ENCODE measurements around the gene MLST8.

MLST8 gene, protein sequence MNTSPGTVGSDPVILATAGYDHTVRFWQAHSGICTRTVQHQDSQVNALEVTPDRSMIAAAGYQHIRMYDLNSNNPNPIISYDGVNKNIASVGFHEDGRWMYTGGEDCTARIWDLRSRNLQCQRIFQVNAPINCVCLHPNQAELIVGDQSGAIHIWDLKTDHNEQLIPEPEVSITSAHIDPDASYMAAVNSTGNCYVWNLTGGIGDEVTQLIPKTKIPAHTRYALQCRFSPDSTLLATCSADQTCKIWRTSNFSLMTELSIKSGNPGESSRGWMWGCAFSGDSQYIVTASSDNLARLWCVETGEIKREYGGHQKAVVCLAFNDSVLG

DNA sequence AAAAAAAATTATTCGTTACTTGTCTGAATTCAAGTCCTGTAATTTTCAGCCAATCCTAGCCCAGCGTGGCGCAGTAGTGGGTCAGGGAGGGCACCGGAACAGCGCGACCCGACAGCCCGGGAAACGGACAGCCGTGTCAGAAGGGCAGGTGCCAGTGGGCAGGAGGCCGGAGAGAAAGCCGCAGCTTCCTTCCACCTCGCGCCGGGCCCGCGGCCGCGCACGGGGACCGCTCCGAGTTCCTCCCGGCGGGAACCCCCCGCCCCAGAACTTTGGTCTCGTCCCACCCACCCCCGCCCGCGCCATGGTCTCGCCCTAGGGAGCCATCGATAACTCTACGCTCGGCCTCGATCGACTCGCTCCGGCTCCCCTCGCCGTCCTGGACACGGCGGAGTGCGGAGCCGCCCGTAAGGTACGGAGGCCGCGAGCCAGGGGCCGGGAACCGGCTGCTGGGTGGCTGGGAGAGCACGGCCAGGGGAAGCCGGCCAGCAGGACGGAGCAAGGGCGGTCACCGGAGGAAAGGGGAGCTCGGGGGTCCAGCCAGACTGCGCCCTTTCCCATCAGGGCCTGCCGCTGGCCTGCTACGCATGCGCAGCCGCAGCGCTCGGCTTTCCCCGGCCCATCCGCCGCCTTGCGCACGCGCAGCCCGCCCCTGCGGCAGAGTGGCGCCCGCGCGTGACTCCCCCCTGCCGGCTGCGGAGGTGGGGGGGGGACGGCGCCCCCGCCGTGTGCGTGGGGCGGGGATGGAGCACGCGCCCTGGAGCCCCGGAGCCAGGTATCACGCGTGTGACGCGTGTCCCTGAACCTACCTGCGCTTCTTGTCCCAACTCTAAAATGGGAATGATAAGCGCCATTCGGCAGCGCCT, at the start of gene MLST8:
MLST8 (plus strand) TSS at position 351 of the 863 bp plus-strand sequence. CDS start 632 bp downstream, outside the sequence.
- peak; percentile 56 for DNase-seq

DNA sequence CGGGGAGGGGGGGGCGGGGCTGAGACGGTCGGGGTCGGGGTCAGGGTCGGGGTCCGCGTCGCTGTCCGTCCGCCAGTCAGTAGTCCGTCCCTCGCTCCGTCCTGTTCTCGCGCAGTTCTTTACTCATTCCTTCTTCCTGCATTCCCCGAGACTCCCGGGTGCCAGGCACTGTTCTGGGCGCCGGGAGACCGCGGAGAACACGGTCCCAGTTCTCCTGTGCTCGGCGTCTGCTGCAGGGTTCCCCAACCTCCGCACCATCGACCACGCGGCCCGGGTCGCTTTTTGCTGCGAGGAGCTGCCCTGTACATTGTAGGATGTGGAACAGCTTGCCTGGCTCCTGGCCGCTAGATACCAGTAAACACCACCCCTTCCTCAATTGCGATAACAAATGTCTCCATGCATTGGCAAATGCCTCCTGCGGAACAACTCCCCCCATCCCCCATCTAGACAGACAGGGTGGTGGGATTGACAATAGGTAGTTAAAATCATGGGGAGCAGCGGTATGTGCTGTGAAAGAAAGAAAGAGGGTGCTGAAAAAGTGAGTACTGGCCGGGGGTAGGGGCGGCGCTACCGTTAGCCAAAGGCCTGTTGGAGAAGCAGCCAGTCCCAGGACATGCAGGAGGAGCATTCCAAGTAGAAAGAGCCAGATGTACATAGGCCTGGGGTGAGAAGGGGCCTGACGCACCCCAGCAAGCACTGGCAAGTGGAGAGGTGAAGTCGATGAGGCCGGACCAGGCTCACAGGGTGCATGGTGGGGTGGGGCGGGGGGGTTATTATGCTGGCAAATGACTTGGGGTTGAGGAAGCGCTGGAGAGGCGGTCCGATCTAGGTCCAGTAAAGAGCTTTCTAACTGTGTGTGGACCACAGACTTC, 49.0 kb upstream of the MLST8 start:
- DNase-seq = no peak

DNA sequence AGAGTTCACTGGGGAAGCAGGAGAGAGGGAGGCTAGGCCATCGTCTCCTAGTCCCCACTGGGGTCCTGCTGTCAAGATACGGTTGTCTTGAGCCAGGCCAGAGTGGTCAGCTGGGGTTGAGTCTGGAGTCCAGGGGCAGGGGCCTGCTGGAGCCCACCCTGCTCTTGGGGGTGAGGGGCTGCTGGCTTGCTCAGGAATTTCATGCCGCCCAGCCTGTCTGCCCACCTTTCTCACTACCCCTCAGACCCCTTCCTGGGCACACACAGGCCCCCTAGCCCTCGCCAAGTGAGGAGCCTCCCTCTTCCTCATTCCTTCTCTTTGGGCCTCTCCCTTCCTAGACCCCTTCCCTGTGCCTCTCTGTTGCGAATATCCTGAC, 48.4 kb upstream of the MLST8 start:
- no peak for DNase-seq

DNA sequence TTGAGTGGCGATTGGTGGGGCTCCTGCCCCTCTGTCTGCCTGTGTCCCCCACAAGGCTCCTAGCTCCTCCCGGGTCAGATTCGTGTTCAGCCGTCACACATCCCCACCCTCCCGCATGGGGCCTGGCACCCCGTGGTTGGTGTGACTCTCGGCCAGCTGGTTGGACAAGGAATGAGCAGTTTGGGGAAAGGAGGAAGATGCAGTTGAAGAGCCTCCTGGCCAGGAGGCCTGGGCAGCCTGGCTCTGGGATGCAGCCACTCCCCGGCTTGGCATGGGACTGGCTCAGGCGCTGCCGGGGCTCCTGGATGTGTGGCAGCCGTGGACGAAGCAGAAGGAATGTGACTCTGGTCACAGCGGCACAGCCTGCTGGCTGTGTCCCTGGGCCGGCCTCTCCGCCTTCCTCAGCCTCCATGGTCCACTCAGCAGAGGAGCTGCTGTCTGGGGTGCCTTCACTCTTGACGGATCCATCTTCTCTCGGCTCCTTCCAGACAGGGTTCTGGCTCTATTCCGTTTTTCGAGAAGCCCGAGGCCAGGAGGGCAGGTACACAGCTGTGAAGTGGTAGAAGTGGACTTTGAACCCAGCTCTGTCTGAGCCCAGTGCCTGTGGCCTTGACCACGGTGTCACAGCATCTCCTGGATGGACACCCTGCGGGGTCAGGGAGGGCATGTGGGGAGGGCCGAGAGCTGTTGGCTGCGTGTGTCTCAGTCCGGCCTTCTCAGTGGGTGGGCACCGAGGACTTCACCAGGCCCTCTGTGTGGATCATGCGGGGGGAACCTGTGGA, 47.6 kb upstream of the MLST8 start:
- DNase-seq = no peak

DNA sequence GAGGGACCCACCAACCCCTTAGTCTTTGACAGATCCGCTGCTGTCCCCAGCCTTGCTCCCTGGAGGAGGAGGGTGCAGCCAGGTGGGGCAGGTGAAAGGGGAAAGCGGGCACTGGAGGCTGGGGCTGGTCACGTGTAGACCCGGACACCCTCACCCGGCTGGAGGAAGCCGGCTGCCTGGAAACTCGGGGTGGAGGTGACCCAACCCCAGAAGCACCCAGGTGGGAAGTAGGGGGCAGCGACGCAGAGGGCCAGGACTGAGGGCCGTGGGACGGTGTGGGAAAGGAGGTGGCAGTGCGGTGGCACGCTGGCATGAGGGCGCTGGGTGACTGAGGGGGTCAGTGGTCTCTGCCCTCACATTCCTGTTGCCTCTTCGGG, 47.0 kb upstream of the MLST8 start:
- DNase-seq = no peak

DNA sequence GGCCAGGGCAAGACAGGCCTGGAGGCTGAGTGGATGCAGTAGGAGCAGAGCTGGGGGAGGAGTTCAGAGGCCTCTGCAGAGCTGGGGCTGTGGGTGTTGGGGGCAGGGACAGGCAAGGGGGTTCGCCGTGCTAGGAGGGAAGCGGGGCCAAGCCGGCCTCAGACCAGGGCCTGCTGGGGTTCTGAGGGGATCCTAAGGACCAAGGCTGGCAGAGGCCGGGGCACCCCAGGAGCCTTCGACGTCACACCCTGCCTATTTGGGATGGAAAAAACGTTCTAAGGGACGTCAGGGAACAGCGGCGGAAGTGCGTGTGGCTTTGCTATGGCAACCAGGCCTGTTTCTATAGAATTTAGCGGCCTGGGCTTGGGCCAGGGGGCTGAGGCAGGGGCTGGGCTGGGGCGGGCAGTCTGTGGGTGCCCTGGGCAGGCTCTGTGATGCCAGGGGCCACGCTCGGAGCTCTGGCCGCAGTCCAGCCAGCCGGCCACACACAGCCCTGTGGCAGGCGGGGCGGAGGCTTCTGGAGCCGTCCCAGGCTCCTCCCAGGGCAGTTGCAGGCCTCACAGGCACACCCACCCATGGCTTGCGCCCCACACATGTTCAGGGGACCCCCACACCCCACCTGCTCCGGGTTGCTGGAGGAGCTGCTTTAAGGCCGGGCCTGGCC, 45.9 kb upstream of the MLST8 start:
- DNase-seq = no peak

DNA sequence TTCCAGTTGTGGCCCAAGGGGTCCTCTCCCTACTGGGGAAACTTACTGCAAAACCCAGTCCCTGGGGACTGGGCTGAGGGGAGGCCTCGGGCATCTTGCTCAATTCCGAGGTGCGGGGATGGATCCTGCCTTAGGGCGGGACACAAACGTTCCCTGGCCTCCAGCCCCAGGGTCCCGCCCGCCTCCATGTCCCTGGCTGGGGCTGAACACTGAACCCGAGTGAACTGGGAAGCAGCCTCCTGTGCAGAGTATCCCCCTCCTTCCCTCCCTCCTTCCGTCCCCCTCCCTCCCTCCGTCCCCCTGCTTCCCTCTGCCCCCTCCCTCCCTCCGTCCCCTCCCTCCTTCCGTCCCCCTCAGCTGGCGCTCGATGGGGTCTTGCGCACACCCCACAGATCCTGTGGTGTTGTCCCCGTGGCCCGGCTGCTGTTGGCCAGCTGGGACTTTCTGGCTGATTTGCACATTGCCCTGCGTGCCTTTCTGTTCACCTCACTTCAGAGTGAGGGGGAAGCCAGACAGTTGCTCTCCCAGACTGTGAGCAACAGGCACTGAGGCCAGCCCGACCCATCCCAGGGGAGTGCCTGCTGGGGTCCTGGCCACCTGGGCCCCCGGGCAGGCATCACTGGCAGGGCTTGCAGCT, 44.2 kb upstream of the MLST8 start:
- DNase-seq = no peak

DNA sequence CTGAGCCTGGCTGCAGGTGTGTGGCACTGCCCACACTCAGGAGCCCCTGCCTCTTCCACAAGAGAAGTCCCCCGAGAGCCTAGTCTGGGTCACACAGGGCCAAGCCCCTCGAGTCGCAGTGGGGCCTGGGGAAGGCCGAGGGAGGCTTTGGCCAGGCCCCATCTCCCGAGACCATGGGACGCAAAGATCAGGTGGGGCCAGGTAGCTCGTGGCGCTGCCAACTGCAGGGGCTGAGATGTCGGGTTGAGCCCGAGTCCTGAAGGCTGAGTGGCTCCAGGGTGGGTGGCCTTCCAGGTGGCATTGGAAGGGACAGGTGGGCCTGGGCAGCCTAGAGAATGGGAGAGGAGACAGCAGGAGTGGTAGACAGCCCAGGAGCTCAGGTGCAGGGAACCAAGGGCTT, 43.3 kb upstream of the MLST8 start:
- DNase-seq = no peak

DNA sequence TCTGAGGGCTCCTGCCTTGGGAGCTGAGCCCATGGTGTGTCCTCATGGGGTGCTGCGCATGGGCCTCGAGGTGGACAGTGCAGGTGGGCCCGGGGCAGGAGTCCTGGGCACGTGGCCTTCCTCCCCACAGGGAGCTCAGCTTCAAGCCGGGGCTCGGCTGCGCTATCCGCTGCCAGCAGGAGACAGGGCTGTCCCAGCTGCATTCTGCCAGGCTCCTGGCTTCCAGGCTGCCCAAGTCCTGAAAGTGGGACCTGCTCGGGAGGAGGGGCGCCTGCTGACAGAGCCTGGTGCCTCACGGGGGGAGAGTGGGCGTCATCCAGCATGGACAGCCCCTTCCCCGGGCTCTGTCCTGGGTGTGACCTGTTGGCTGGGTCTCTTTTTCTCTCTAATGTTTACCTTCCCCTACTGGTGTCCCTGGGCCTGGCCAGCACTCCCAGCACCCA, 42.6 kb upstream of the MLST8 start:
- no peak for DNase-seq

DNA sequence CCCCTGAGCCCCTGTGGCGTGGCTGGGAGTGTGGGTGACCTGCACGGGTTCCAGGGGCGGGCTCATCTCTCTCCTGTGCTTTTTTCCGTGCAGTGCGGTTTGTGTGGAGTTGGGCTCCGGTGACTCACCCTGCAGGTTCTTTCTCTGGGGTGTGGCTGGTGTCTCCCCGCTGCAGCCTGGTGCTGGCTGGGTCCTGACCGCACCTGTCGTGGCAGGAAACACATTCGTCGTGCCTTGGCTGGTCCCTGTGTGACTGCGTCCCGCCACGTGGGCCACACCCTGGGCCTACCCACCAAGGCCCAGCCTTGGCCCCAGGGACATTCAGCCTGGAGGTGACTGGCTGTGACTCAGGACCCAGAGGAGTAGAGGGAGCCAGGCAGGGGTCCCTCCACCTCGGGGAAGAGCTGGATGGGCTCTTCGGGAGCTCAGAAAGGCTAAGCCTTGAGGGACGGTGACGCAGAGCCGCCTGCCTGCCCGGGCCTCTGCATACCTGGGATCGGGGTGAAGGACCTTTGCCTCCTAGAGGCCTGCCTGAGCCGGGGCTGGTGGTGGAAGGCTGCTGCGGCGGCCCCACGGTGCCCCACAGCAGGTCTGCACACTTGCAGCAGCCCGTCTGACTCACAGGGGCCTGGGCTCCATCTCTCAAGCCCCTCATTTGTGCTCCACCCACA, 41.9 kb upstream of the MLST8 start:
- DNase-seq = no peak

DNA sequence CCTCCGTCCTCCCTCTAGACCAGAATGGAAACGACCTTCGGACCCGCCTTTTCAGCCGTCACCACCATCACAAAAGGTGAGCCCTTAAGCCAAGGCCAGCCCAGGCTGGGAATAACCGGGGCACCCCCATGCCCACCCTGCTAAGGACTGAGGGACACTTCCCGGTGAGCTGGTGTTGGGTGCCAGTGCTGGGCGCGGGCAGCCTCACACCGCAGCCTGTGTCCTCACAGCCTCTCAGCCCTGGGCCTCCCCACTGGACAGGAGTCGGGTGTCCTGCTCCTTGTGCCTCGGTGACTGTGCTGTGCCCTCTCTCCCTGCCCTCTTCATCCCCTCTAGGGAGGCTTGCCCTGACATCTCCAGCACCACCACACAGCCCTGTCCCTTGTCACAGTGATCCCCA, 39.4 kb upstream of the MLST8 start:
- DNase-seq = no peak

DNA sequence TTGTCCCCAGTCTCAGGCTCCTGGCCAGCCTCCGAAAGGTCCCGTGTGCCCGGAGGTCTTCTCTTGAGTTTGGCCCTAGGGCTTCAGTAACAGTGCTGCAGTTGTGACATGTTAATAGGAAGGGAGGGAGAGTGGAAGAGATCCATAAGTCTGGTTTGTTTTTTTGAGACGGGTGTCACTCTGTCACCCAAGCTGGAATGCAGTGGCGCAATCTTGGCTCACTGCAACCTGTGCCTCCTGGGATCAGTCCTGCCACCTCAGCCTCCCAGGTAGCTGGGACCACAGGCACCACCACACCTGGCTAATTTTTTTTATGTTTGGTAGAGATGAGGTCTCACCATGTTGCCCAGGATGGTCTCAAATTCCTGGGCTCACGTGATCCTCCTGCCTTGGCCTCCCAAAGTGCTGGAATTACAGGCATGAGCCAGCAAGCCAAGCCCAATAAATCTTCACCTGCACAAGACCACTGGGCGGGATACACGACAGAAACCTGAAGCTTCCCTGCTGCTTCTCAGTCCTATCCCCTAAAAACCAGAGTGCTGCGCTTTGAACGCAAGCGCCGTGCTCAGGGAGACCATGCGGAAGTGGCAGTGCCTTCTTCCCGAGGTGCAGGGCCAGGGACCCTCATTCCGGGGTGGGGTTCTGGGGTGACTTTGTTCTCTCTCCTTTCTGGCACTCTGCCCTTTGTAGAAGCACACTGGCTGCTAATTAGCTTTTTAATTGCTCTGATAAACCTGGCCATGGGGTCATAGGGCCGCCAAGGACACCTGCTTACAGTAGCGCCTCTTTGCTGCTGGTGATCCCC, 38.8 kb upstream of the MLST8 start:
- no peak for DNase-seq

DNA sequence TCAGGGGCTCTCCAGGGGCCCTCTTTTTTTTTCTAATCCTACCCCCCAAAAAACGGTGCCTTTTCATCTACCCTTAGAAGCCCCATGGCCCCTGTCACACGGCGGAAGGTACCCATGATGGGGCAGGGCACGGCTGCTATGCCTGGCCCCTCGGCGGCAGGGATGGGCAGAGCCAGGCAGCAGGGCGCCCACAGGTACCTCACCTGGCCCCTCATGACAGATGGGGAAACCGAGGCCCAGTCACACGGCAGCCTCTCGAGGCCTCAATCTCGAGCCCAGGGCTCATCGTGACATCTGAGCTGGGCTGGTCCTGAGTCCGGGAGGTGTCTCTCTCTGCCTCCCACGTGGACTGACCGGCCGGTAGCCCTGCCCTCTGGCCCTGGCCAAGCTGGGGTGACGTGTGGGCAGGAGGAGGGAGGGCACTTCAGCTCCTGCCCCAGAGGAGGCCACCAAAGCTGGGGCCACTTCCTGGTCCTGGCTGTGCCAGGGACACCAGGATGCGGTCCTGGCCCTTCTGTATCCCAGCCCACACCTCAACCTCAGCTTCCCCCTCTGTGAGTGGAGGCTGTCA, 38.1 kb upstream of the MLST8 start:
- no peak for DNase-seq

DNA sequence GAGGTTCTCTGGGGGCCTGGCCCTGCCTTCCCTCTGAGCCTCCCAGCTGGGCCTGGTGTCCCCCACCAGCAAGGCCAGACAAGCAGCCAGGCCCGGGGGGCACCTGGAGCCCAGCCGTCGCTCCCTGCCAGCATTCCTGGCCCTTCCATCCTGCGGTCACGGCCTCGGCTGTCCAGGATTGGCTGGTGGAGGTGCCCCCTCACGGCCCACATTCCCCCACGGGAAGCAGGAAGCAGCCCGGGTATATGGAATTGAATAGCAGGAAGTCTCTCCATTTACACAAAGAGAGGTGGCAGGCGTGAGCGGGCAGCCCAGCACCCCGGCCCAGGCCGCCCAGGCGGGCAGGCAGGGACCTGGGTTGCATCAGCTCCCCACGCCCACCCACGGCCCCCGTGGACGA, 35.2 kb upstream of the MLST8 start:
- no peak for DNase-seq

DNA sequence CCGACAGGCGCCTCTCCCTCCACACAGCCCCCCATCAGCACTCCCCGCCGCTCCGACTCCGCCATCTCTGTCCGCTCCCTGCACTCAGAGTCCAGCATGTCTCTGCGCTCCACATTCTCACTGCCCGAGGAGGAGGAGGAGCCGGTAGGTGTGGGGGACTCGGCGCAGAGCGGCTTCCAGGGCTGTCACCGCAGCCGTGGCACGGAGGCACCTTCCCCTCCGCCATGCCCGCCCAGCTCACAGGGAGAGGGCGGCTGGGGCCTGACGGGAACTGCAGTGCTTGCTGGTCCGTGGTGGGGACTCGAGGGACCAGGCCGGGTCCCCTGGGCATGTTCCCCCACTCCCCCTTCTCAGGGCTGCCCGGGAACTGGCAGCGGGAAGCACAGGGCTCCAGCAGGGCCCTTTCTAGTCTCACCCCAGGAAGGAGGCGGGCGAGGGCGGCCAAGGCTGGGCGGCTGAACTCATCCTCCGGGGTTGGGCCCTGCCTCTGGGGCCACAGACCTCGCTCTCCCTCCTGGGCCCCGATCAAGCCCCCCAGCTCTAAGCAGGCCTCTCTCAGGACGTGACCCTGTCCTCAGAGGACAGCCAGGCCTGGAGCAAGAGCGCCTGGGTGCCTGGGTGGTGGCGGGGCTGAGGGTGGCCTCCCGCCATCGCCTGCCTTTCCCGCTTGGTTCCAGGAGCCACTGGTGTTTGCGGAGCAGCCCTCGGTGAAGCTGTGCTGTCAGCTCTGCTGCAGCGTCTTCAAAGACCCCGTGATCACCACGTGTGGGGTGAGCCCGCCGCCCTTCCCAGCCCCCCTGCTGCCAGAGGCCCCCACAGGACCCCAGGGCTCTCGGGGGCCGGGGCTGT, 34.4 kb upstream of the MLST8 start:
- DNase-seq = no peak

DNA sequence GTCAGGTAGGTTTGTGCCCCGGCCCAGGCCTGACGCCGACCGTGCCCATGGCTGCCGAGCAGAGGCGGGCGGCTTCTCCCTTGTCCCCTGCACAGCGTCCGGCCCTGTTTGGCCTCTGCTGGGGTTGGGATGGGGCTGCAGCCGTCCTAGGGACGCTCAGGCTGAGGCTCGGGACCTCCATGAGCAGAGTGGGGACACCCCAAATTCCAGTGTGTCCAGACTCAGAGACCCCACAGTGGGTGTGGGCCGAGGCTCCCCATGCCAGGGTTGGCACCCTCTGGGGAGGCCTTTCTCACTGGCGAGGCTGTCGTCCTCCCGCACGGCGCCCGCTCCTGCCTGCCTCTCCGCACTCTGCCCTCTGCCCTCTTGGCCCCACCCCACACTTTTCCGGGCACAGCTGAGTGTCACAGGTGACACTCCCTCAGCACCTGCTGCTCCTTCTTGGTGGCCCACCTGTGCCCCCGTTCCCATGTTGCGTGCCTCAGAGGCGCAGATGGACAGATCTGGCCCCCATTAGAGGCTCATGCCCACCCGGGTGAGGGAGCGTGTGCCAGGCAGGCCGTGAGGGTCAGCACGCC, 33.6 kb upstream of the MLST8 start:
- no peak for DNase-seq

DNA sequence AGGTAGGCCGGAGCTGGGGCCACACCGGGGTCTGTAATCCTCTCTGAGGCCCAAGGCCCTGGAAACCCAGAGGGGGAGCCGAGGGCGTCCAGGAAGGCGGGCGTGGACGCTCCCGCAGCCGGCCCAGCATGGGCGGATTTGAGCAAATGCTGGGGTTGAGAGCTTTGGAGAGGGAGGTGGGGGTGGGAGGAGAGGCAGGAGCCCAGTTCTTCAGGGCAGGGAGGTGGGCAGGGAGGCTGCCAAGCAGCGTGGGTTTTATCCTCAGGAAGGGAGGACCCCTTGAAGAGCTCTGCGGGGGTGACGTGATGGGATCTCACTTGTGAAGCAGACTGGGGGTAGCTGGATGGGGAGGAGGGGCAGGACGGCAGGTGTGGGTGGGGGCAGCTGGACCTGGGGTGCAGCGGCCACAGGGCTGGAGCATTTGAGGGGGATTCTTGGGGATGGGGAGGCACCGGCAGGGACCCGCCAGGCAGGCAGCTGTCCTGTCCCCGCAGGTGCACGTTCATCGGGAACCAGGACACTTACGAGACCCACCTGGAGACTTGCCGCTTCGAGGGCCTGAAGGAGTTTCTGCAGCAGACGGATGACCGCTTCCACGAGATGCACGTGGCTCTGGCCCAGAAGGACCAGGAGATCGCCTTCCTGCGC, 32.4 kb upstream of the MLST8 start:
- no peak for DNase-seq

DNA sequence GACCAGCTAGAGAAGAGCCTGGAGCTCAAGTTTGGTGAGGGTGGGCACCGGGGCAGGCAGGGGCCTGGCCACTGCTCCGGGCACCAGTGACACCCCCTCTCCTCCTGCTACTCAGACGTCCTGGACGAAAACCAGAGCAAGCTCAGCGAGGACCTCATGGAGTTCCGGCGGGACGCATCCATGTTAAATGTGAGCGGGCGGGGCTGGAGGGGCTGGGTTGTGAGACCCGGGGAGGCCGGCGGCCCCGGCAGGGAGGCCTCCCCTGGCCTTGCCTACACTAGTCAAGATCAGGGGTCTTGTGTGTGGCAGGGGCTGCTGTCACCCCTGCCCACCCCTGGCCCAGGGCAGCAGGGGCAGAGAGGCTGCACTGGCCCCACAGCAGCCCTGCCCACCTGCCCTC, 31.9 kb upstream of the MLST8 start:
- no peak for DNase-seq
